H1 (cell line): Measurements from ENCODE around the gene THEM5. TPM values are rescaled to one million over a fixed set of nuclear protein-coding genes. Genes with fewer than 3 reads are reported as not detected.

Experiments
- CTCF ChIA-PET: fragments of 300-600 bp; sonication (Branson Sonifier 250); formaldehyde crosslinking; loops from one replicate; lab custom pipeline; 2021; ENCODE audit not compliant: partially characterized antibody; lab: Charles Lee
- POLR2A ChIA-PET: fragments of 300-600 bp; sonication (Branson Sonifier 250); formaldehyde crosslinking; loops from one replicate; lab custom pipeline; 2021; ENCODE audit warnings: inconsistent platforms; ENCODE audit not compliant: partially characterized antibody; lab: Charles Lee
- DNase-seq, 2 experiments: peaks; one replicate each; pipeline versions ENCODE4 v3.0.0 to v3.0.0-alpha.2; 2010 to 2022; ENCODE audit warnings: low spot score in 2 of 2, low read depth in 1 of 2, mixed read lengths in 1 of 2
- FAIRE-seq: peaks from 2 replicates; lab custom pipeline; 2011; peaks lifted over from hg19 to GRCh38; lab: Jason Lieb, UNC
- H2AFZ ChIP-seq: 2 replicates; pipeline ENCODE4 v1.8.1; 2012; ENCODE audit warnings: low read length, inconsistent platforms
- H2AK5ac ChIP-seq: 2 replicates; pipeline ENCODE4 v1.6.1; 2013; ENCODE audit warnings: low read depth, low read length
- H2BK120ac ChIP-seq: replicated peaks from 2 replicates; pipeline ENCODE3; 2013; ENCODE audit warnings: low read depth, low read length, inconsistent platforms
- H2BK12ac ChIP-seq: 2 replicates; pipeline ENCODE4 v1.6.1; 2013; ENCODE audit warnings: low read depth, low read length
- H2BK15ac ChIP-seq: 2 replicates; pipeline ENCODE4 v1.6.1; 2013; ENCODE audit warnings: low read length
- H2BK20ac ChIP-seq: 2 replicates; pipeline ENCODE4 v1.6.1; 2013; ENCODE audit warnings: low read length
- H2BK5ac ChIP-seq: 2 replicates; pipeline ENCODE4 v1.6.1; 2013; ENCODE audit warnings: low read depth, low read length
- H3K14ac ChIP-seq: 2 replicates; pipeline ENCODE4 v1.6.1; 2013; ENCODE audit warnings: inconsistent platforms; ENCODE audit not compliant: insufficient read length
- H3K18ac ChIP-seq: 2 replicates; pipeline ENCODE4 v1.6.1; 2013; ENCODE audit warnings: low read length; ENCODE audit errors: extremely low read depth
- H3K23ac ChIP-seq: 2 replicates; pipeline ENCODE4 v1.6.1; 2013; ENCODE audit warnings: inconsistent platforms; ENCODE audit not compliant: insufficient read length
- H3K23me2 ChIP-seq: 2 replicates; pipeline ENCODE4 v1.6.1; 2013; ENCODE audit warnings: low read depth, low read length
- H3K27ac ChIP-seq: 2 replicates; pipeline ENCODE4 v1.6.1; 2011; ENCODE audit warnings: low read depth, low read length, inconsistent platforms
- H3K27me3 ChIP-seq, 4 experiments: replicated peaks in 1 of 4; 1 replicate in 1 of 4; 2 replicates in 3 of 4; pipeline versions ENCODE4 v1.6.1 to v1.8.1; 2011 to 2013; ENCODE audit warnings: low read length in 3 of 4, mild to moderate bottlenecking in 3 of 4, inconsistent platforms in 2 of 4, mixed read lengths in 2 of 4, moderate library complexity in 1 of 4; ENCODE audit not compliant: control insufficient read depth in 3 of 4, insufficient read depth in 3 of 4; ENCODE audit errors: extremely low read depth in 1 of 4
- H3K36me3 ChIP-seq, 4 experiments: 2 replicates each; pipeline versions ENCODE4 v1.6.1 to v1.8.1; 2011 to 2013; ENCODE audit warnings: mild to moderate bottlenecking in 4 of 4, low read length in 3 of 4, moderate library complexity in 2 of 4, control low read depth in 1 of 4, inconsistent platforms in 1 of 4; ENCODE audit not compliant: insufficient read depth in 4 of 4, control insufficient read depth in 2 of 4
- H3K4ac ChIP-seq: replicated peaks from 2 replicates; pipeline ENCODE3; 2013; ENCODE audit warnings: low read length, low read depth, mixed read lengths, inconsistent platforms; ENCODE audit not compliant: insufficient read length
- H3K4me1 ChIP-seq, 4 experiments: replicated peaks in 1 of 4; 1 replicate in 1 of 4; 2 replicates in 3 of 4; pipeline versions ENCODE4 v1.6.1 to v1.8.1; 2011 to 2013; ENCODE audit warnings: low read length in 3 of 4, inconsistent platforms in 2 of 4, mixed read lengths in 1 of 4; ENCODE audit not compliant: insufficient read depth in 4 of 4, control insufficient read depth in 3 of 4
- H3K4me2 ChIP-seq, 2 experiments: 2 replicates each; pipeline versions ENCODE4 v1.6.1 to v1.8.1; 2011 to 2013; ENCODE audit warnings: low read depth in 2 of 2, low read length in 2 of 2, control low read depth in 1 of 2, inconsistent platforms in 1 of 2, mild to moderate bottlenecking in 1 of 2; ENCODE audit not compliant: insufficient read depth in 1 of 2
- H3K4me3 ChIP-seq, 4 experiments: fragments of 200-600, 300-600 bp in 1 of 4; sonication (generic), shearing (Covaris generic), sonication (Bioruptor Twin) in 1 of 4; 2 replicates each; pipeline versions ENCODE4 v1.5.1 to v1.8.1; 2011 to 2016; ENCODE audit warnings: low read length in 4 of 4, low read depth in 3 of 4, control low read depth in 2 of 4, inconsistent platforms in 2 of 4, mild to moderate bottlenecking in 2 of 4, mixed read lengths in 1 of 4, moderate library complexity in 1 of 4; ENCODE audit not compliant: insufficient read depth in 2 of 4; ENCODE audit errors: extremely low read depth in 1 of 4
- H3K56ac ChIP-seq: replicated peaks from 2 replicates; pipeline ENCODE3; 2013; ENCODE audit warnings: low read depth, mild to moderate bottlenecking, mixed read lengths, low read length, inconsistent platforms; ENCODE audit not compliant: insufficient read length
- H3K79me1 ChIP-seq: 2 replicates; pipeline ENCODE4 v1.6.1; 2013; ENCODE audit warnings: low read depth, low read length, control low read depth
- H3K79me2 ChIP-seq, 2 experiments: 2 replicates each; pipeline versions ENCODE4 v1.6.1 to v1.8.1; 2012 to 2013; ENCODE audit warnings: low read length in 2 of 2, mild to moderate bottlenecking in 2 of 2, inconsistent platforms in 1 of 2; ENCODE audit not compliant: insufficient read depth in 2 of 2, control insufficient read depth in 1 of 2
- H3K9ac ChIP-seq, 4 experiments: replicated peaks in 1 of 4; 1 replicate in 1 of 4; 2 replicates in 3 of 4; pipeline versions ENCODE4 v1.6.1 to v1.8.1; 2011 to 2013; ENCODE audit warnings: low read depth in 3 of 4, low read length in 3 of 4, control low read depth in 2 of 4, mild to moderate bottlenecking in 2 of 4, moderate library complexity in 2 of 4, inconsistent platforms in 1 of 4; ENCODE audit errors: extremely low read depth in 1 of 4
- H3K9me3 ChIP-seq, 2 experiments: 2 replicates each; pipeline versions ENCODE4 v1.6.1 to v1.8.1; 2012 to 2013; ENCODE audit warnings: mild to moderate bottlenecking in 2 of 2, moderate library complexity in 2 of 2, control low read depth in 1 of 2, inconsistent platforms in 1 of 2, low read depth in 1 of 2, low read length in 1 of 2, mixed read lengths in 1 of 2; ENCODE audit not compliant: insufficient read depth in 2 of 2
- H4K20me1 ChIP-seq, 2 experiments: replicated peaks in 1 of 2; 2 replicates each; pipeline versions ENCODE3 to v1.8.1; 2011 to 2013; ENCODE audit warnings: inconsistent platforms in 2 of 2, low read length in 2 of 2, mild to moderate bottlenecking in 1 of 2; ENCODE audit not compliant: insufficient read depth in 2 of 2, control insufficient read depth in 1 of 2
- H4K5ac ChIP-seq: 2 replicates; pipeline ENCODE4 v1.6.1; 2013; ENCODE audit warnings: low read length, low read depth, mixed read lengths, inconsistent platforms; ENCODE audit not compliant: insufficient read length
- H4K8ac ChIP-seq: 2 replicates; pipeline ENCODE4 v1.8.0; 2013; ENCODE audit warnings: mild to moderate bottlenecking, moderate library complexity, low read length, inconsistent platforms; ENCODE audit not compliant: insufficient read depth; ENCODE audit errors: extremely low read depth
- H4K91ac ChIP-seq: replicated peaks from 2 replicates; pipeline ENCODE3; 2013; ENCODE audit warnings: low read length, mixed read lengths, inconsistent platforms; ENCODE audit not compliant: insufficient read length
- GABPA ChIP-seq: IDR thresholded peaks from 2 replicates; pipeline ENCODE4 v1.6.1; 2011; ENCODE audit warnings: mild to moderate bottlenecking, low read length, moderate library complexity, borderline replicate concordance; ENCODE audit not compliant: insufficient read depth
- JUN ChIP-seq: IDR thresholded peaks from 2 replicates; pipeline ENCODE4 v1.6.1; 2011; ENCODE audit warnings: low read depth, mild to moderate bottlenecking, improper control_type of control experiment, low read length
- WGBS, 2 experiments: shearing (Covaris generic) in 1 of 2; methylation state at CpG; one replicate each; pipeline versions ENCODE4 v1.1.6 to v1.1.7; 2013 to 2015; ENCODE audit warnings: low lambda C conversion rate in 2 of 2, mixed read lengths in 2 of 2, inconsistent platforms in 1 of 2, low coverage in 1 of 2, missing lambda C conversion rate in 1 of 2; ENCODE audit not compliant: insufficient replicate concordance in 2 of 2, insufficient coverage in 1 of 2, insufficient read length in 1 of 2; ENCODE audit errors: extremely low coverage in 1 of 2, missing lambda C conversion rate in 1 of 2; 5-methylcytosine and 5-hydroxymethylcytosine counted together
- polyA plus RNA-seq, 7 experiments: library from polyadenylated mRNA; depleted of rRNA in 3 of 7; stranded (reverse) in 5 of 7; unstranded in 2 of 7; fragments of >200 nt in 5 of 7; fragments of 200-250 nt in 2 of 7; gene quantifications; 1 replicate in 5 of 7; 2 replicates in 1 of 7; 4 replicates in 1 of 7; pipeline versions ENCODE4 v1.2.1 to v1.2.3, GENCODE V29; 2011 to 2013; ENCODE audit warnings: missing spikeins in 2 of 7, mixed read lengths in 2 of 7
- total RNA-seq: library from RNA; stranded (reverse); fragmentation: NEBNext Ultra II Directional; extraction: Animal tissue kit (Norgen Biotek cat#: 25700); gene quantifications from 2 replicates; pipeline ENCODE4 v1.2.1, GENCODE V29; 2021

Gene THEM5
- total and polyA plus RNA-seq, 2 of the 8 experiments (the other 6 are each of a cell fraction or from before 2014, with no cell fraction given) = not detected

DNA sequence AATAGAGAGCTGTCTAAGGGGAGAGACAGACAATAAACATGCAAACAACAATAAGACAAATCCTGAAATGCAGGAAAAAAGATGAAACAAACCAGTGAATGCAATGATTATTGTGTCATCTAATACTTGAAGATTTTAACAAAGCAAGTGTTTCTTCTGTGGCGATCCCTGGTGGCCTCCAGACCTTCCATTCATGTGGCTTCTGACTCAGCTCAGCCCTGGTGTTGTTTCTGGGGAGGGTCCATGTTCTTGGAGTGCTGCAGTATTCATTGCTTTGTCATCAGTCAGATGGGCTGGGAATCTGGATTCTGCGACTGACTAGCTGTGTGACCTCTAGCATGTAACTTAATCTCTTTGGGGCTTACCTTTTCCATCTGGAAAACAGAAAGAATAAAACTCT lies 12.4 kb downstream of the THEM5 start:
- TF ChIP-seq GABPA (no peak), JUN (no peak)
- no peaks in the 10 kb centered on the region for H3K9me3 ChIP-seq
- no peak overlapping the region for H2AFZ ChIP-seq
- FAIRE-seq (no peak), DNase-seq (no peak)
- no peak overlapping the region for H4K91ac ChIP-seq
- H2AK5ac ChIP-seq = no peak overlapping the region
- peaks cover 23% of the 10 kb centered on the region for H3K23me2 ChIP-seq
- no peaks in the 10 kb centered on the region for H3K36me3 ChIP-seq
- peaks cover 10 to 24% (median 21%) of the 10 kb centered on the region in 4 experiments for H3K27me3 ChIP-seq
- no peak overlapping the region for H3K18ac ChIP-seq
- no peak overlapping the region for H2BK5ac ChIP-seq
- H2BK12ac ChIP-seq = no peak overlapping the region
- no peak overlapping the region; a peak in 1 of 4 replicates for H3K4me2 ChIP-seq
- CTCF ChIA-PET = interaction anchor here (0.5 to 1.5 kb wide), 5 partner anchors 17 to 165 kb away, joined by 3 to 5 read pairs (median 3); no protein-coding TSS in a partner anchor
- 88% methylated on average over 2 of the region's 2 CpGs; no CpG with 5 or more reads in 1 of the 2 experiments for WGBS, 2 experiments
- POLR2A ChIA-PET = interaction anchor here (1.8 to 5.0 kb wide), 7 partner anchors 8 to 78 kb away, joined by 6 to 20 read pairs (median 14); partner anchors contain the start of genes MRPL9 and THEM5
- H2BK120ac ChIP-seq = no peak overlapping the region
- H2BK20ac ChIP-seq = no peak overlapping the region
- H3K9ac ChIP-seq = no peak overlapping the region
- H3K4ac ChIP-seq = no peak overlapping the region
- no peak overlapping the region for H3K23ac ChIP-seq
- H4K8ac ChIP-seq = no peak overlapping the region
- no peaks in the 10 kb centered on the region for H4K20me1 ChIP-seq
- no peaks in the 10 kb centered on the region for H3K79me1 ChIP-seq
- no peak overlapping the region for H2BK15ac ChIP-seq
- H4K5ac ChIP-seq = no peak overlapping the region
- no peak overlapping the region for H3K27ac ChIP-seq
- no peak overlapping the region for H3K14ac ChIP-seq
- H3K79me2 ChIP-seq = no peaks in the 10 kb centered on the region
- H3K56ac ChIP-seq = no peak overlapping the region
- H3K4me1 ChIP-seq = peaks cover 7 to 20% (median 12%) of the 10 kb centered on the region in 4 experiments
- no peak overlapping the region for H3K4me3 ChIP-seq
